Putamen (tissue), 1 donor: ENCODE data around the gene HCRTR1.

Experiments used
- DNase-seq: peaks from one replicate; pipeline ENCODE4 v3.0.0-alpha.2; 2016; ENCODE audit warnings: low spot score

The HCRTR1 gene

DNA sequence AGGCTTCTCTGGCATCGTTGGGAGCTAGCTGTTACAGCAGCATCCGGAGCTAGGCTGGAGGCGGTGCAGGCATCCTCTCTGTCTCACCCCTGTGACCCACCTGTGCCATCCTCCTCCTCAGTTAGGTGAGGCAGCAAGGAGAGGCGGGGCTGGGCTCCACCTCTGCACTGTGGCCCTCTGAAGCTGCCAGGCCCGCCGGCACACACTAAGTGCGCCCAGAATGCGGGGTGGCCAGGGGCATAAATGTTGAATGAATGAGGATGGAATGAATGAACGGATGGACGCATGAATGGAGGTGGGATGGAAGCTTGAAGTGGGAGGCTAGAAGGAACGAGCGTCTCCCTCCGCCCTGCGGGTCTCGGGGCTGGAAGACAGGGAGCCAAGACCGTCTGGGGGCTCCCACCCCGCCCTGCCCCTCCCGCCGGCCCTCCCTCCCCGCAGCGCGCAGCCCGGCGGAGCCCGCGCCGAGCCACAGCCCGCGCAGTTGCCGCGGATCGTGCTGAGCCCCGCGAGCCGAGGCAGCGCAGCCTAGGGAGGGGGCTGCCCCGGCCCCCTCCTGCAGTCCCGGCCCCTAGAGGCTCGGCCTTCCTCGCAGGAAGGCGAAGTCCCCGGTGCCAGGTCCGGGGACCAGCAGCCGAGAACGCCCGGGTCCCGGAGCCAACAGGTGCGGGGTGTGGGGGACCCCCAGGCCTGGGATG lies at the start of gene HCRTR1:
TSS of gene HCRTR1 (plus strand) at position 472 of the 698 bp plus-strand sequence. CDS start 1,504 bp downstream, outside the sequence.
- DNase-seq: no peak

DNA sequence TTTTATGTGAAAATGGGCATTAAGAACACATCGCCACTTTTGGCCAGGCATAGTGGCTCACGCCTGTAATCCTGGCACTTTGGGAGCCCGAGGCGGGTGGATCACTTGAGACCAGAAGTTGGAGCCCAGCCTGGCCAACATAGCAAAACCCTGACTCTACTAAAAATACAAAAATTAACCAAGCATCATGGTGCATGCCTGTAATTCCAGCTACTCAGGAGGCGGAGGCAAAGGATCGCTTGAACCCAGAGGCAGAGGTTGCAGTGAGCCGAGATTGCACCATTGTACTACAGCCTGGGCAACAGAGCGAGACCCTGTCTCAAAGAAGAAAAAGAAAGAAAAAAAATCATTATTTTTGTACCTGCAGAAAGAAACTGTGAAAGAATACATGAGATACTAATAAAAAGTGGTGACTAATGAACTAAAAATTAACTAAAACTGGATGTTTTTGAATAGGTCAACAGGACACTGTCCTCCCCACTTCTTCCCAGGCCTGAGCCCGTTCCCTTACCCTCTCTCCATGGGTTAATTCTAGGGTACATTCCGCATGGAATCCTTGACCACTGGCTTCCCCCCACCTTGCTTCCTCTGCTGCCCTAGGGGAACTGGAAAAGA lies 49.4 kb upstream of the HCRTR1 start:
- no peak for DNase-seq

DNA sequence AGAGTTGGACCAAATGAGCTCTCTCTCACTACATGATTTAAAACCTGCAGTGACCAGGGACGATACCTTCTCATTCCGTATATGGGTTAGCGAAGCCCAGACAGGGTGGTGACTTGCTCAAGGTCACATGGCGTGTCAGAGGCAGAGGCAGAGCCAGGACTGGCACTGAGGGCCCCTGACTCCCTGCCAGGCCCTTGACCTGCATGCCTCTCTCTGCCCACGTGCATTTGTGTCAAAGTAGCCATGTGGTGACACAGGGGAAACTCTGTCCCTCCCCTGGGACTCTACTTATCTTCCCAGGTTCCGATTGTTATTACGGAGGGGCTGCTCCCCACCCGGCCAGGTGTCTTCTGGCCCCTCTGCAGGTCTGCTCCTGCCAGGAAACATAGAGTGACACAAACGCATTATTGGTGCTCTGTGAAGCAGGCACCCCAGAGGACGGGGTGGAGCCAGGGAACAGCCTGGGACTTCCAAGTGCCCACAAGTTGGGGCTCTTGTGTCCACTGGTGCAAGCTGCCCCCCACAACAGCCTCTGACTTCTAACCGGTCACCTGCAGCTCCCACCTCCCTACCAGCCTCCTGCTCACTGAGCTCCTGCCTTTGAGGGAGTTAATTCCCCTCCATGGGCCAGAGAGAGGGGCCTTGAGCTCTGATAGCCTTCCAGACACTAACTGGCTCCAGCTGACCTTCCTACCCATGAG lies 48.4 kb upstream of the HCRTR1 start:
- DNase-seq: no peak

DNA sequence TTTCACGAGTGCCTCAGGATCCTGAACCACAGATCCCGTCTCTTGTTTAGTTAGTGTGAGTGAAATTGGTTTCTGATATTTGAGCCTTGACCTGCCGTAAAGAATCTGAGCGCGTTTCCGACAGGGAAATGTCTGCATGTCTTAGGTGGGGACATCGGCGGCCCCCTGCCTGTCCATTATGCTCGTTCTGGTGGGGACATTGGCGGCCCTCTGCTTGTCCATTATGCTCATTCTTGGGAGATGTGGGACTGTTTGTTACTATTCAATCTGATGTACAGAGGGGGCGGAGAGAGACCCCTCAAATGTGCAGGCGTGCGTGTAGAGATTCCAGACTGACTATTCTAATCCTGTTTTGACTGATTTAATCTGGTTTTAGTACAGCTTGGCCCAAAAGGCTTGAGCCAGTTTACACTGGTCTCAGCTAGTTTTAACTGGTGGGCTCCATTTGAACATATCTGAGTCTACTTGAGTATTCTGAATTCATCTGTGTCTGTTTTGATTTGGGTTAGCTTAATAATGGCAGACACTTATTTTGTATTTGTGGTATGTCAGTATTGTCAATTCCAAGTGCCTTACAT lies 47.8 kb upstream of the HCRTR1 start:
- no peak for DNase-seq

DNA sequence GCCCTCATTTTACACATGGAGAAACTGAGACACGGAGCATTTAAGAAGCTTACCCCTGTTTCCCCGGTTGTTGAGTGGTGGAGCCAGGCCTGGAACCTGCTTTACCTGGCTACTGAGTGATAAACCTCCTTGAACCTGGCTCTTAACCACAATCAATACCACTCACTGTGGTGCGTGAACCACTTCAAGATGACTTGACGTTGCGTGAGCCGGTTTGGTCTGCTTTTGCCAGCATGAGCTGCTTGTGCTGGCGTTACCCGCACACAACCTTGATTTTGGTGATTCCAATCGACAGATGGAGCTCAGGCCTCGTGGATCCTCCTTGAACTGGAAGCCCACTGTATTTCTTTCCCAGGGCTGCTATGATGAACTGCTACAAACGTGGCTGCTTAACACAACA lies 47.3 kb upstream of the HCRTR1 start:
- no peak for DNase-seq

DNA sequence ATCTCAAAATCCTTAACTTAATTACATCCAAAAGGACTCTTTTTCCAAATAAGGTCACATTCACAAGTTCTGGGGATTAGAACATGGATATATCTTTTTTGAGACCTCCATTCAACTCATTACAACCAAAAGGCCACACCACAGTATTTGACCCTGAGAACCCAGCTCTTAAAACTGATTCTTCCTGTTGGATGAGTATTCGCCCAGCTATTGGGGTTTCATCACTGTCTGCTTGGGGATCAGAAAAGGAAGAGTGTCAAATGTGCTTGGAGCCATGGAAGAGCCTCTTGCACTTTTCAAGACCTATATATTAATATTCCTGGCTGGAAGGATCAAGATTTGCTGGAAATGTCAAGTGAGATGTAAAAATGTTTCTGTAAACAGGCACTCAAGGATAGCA lies 46.6 kb upstream of the HCRTR1 start:
- DNase-seq: no peak

DNA sequence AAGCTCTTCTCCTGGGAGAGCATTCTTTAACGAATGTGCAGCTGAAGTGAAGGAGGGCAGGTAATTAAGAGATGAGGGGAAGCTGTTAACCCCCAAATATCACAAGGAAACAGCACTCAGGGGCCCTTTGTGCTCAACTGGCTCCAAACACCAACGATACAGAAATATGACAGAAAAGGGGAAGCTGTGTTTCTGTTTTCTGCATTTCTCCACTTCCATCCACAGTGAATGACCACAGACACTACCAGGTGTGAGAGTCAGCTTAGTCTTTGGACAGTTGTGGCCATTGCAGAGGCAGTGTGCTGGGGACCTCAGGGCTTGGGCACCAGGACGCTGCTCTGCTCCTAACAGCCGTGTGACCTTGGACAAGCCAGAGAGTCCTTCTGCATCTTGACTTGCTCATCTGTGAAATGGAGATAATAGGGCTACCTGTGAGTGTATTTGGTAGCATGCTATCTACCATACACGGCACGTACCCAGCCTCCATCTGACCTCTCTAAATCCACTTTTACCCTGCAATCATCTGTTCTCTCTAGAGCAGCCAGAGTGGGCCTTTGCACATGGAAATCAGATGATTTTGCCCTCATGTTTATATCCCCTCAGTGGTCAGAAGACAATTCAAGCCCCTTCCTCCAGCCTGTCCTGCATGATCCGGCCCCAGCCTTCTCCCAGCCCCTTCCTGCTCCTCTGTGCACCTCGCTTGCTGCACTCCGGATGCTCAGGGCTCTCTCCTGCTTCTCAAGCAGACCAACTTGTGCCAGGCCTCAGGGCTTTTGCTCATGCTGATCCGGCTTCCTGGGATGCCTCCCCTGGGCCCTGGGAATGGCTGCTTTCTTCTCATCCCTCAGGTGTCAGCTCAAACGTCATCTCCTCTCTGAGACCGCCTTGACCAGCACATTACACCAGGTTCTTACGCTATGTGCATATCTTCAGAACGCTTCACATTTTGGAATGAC lies 45.9 kb upstream of the HCRTR1 start:
- DNase-seq: no peak

DNA sequence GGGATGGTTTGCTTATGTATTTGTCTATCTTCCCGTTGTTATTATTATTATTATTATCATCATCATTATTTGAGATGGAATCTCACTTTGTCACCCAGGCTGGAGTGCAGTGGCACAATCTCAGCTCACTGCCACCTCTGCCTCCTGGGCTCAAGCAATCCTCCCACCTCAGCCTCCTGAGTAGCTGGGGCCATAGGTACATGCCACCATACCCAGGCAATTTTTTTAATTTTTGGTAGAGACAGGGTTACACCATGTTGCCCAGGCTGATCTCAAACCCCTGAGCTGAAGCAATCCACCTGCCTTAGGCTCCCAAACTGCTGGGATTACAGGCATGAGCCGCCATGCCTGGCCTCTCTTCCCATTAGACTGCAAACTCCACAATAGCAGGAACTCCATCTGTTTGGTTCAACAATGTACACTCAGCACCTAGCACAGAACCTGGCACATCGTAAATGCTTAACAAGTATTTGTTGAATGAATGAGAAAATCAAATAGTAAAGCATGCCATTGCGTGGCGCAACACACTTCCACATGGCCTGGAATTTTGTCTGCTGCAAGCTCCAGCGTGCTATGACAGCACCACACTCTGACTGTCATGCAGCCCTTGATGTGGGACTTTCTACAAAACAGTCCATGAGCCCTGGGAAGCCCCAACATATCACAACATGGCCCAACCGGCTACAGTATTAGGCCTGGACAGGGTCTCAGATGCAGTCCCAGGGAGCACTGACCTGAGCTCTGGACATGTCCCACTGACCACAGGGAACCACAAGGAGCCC lies 45.0 kb upstream of the HCRTR1 start:
- no peak for DNase-seq

DNA sequence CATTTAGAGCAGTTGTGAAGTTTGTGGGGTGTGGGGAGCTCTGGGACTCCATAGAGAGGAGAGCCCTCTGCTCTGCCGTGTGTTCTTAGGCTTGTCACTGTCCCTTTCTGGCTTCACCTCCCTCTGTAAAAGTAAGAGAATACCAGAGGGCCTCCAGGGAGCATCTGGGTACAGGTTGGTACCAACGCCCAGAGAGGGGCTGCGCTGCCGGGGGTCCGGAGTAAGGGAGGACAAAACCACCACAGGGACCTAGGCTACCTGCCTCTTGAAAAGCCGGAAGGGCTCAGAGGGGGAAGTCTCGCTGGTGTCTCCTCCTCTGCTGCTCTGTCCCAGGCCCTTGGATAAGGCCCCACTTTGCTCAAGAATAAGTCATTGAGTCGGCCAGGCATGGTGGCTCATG lies 44.2 kb upstream of the HCRTR1 start:
- DNase-seq: no peak

DNA sequence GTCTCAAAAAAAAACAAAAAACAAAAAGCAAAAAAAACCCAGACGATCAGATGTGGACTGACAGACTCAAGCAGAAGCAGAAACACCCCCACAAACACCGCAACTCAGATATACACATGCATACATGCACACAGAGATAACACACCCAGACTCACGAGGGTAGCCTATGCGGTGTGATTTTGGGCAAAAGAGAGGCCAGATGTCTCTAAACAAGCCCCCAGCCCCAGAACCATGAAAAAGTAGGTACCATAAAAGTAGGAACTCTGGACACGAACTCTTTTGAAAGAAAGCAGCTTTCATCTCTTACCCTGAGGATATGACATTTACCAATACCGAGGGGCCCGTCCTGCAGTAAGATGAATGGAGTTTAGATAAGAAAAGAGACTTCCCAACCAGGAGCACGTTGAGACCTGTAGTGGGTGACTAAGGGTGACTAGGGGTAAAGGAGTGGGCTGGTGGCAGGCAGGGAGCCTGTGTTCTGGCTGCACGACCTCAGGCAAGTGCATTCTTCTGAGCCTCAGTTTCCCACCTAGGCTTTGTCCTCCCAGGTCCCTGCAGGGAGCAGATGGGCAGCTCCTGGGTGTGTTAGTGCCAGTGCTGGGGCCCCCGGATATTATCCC lies 42.6 kb upstream of the HCRTR1 start:
- no peak for DNase-seq

DNA sequence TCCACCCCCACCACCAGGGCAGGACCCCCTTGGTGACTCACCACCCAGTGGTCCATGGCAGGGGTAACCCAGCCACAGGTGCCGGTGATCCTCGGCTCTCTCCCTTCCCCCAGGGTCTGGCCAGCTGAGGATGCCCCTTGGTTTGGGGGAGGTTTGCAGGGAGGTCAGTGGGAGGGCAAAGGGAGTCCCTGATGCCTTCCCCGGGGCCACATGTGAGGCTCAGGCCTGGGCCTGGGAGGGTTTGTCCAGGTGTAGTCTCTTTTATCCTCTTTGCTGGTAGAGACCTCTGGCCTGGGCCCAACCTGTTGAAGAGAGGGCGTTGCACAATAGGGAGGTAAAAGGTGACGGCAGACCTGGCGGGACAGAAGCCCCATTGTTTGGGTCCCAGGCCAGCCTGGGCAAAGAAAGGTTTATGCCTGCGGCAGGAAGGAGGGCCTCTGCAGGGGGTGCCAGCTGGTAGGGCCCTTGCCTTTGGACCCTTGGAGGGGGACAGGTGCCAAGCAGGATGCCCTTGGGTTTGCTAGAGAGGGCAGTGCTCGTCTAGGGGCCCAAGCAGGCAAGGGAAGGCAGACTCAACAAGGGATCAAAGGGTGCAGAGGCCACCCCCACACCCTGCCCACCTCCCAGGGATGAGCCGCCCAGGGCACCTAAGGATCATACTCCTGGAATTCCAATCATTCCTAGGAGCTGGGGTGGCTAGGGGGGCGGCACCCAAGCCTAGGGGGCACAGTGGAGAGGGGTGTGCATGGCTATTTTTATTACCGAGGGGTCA lies 41.9 kb upstream of the HCRTR1 start:
- no peak for DNase-seq

DNA sequence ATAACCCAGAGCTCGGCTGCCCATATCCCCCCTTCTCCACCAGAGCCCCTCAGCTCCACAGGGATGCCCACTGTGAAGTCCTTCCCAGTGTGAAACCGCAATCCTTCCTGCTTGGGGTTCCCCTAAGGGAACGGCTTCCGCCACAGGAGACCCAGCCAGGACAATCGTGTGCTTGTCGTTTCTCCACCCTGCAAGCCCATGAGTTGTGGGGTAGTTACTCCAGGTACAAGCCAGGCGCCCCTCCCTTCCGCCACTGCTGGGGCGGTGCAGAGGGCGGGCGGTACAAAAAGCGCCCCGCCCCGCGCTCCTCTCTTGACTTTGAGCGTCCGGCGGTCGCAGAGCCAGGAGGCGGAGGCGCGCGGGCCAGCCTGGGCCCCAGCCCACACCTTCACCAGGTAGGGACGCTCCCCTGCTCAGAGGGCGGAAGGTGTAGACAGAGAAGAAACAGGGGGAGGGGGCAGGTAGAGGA lies 41.3 kb upstream of the HCRTR1 start, which contains the start of gene TINAGL1:
TSS of gene TINAGL1 (plus strand) at position 315 of the 469 bp plus-strand sequence. CDS start 634 bp downstream, outside the sequence.
- no peak for DNase-seq

DNA sequence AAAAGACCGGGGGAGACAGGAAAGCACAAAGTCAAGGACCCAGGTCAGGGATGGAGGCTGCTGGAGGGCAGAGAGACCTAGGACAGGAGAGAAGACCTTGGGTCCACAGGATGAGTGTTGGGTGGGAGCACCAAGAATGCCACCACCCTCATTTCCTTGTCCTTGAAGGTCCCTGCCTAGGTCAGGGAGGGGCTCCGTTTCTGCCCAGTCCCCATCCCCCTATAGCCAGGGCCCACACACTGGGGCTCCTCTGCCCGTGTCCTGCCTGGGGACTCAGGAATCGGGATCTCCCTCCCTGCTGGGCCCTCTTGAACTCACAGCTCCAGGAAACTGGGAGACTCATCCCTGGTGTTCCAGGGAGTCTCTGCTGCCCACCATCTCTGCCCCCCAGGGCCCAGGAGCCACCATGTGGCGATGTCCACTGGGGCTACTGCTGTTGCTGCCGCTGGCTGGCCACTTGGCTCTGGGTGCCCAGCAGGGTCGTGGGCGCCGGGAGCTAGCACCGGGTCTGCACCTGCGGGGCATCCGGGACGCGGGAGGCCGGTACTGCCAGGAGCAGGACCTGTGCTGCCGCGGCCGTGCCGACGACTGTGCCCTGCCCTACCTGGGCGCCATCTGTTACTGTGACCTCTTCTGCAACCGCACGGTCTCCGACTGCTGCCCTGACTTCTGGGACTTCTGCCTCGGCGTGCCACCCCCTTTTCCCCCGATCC lies 40.6 kb upstream of the HCRTR1 start:
- no peak for DNase-seq

DNA sequence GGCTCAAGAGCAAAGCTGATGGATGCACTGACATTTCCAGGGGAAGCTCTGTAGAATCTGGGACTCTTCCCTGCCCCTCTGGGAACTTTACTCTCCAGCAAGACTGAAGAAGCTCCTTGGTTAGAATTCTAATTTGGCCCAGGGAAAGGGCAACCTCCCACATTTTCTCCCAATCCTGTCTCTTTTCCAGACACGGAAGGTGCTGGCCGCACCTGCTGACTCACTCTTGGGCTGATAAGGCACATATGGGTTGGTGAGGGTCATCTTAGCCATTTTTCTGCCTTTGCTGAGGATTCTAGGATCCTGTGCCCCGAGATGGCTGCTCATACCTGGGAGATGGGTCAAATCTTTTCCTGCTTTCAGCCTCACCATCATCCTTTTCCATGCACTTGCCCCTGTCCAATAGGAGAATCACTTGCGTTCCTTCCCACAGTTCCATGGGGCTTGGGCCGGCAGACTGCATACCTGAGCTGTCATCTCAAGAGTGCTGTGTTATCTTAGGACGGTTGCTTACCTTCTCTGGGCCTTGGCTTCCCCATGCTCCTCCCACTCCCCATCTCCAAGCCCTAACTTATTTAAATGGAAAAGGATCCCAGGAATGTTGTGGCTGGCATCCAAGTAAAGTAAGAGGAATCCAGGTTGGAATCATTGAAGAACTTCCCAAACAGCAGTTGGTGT lies 39.8 kb upstream of the HCRTR1 start:
- DNase-seq: no peak

DNA sequence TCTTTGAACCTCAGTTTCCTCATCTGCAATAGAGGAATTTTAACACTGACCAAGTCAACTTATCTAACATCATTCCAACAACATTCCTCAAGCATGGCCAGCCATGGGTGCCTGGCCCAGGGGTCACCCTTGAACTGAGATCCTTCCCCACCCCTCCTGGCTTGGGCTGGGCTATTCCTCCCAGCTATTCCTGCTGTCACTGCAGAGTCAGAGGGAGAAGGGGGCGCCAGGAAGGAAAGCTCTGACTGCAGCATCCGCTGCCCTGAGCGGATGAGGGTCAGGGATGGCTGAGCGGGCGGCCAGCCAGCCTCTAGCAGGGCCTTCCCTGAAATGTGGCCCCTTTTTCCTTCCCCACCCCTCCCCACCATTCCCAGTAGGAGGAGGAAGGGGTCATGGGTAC lies 38.1 kb upstream of the HCRTR1 start:
- no peak for DNase-seq

DNA sequence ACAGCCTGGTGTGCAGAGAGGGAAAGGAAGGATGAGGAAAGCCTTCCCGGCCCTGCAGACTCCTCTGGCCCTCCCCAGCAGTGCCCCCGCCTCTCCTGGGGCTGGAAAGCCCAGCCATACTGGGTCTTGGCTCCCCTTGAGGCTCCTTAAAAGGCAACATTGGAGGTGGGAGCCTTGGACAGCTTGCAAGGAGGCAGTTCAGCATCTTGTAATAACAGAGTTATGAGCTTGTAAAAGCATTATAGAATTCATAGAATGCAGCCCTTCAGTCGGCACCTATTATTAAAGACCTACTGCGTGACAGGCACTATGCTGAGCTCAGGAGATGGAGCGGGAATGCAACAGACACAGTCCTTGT lies 37.0 kb upstream of the HCRTR1 start:
- no peak for DNase-seq

DNA sequence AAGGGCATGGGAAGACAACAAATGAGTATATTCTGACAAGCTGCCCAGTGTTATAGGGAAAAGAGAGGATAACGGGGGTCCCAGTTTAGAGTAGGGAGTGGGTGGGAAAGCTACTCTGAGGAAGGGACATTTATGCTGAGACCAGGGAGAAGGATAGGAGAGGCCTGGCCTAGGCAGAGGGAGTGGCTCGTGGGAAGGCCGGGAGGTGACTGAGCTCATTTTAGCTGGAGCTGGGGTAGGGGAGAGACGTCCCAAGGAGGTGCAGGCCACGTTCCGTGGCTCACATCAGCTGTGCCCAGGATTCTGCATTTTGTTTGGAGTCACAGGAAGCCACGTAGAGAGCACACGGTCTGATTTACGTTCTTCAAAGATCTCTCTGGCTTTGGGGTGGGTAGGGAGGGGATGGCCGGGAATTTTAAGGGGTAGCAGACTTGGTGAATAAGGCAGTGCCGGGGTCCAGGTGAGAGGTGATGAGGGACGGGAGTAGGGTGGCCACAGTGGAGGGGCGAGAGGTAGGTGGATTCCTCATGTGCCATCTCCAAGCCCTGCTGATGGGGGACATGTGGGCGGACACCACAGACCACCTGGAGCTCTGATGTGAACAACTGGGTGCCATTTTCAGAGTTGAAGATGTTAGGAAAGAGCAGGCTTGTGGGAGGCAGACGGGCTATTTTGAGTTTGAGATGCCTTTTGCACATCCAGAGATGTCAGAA lies 36.4 kb upstream of the HCRTR1 start:
- DNase-seq: no peak
